Measurements from ENCODE around the gene FBLIM1.
A peak's percentile ranks its signal among the peaks of the same experiment; 100 is the strongest.

FBLIM1 gene, protein sequence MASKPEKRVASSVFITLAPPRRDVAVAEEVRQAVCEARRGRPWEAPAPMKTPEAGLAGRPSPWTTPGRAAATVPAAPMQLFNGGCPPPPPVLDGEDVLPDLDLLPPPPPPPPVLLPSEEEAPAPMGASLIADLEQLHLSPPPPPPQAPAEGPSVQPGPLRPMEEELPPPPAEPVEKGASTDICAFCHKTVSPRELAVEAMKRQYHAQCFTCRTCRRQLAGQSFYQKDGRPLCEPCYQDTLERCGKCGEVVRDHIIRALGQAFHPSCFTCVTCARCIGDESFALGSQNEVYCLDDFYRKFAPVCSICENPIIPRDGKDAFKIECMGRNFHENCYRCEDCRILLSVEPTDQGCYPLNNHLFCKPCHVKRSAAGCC

GRCh38 chr1:15758343-15758931 is at the start of gene FBLIM1:
Gene FBLIM1 (plus strand): TSS chr1:15758795. CDS start chr1:15764984, 6,189 bp downstream.
- DNase-seq (ENCODE audit: low read depth, low spot score) = no peak

DNA sequence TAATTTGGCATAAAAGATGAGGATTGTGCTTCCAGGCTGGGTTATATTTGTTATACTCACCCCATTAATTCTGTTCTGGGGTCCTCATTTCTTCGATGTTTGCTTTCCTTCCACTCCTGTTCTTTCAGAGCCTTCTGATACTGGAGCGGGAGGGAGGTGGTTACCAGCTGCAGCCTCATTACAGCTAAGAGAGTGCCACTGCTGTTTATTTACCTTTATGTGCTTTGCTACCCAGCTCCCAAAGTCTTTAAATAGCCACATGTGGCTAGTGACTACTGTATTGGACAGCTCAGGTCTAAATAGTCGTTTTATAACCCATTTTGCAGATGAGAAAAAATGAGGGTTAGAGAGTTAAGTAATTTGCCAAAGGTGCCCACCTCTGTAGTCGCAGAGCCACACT is 49.4 kb upstream of the FBLIM1 start:
- H3K27ac ChIP-seq = no peak overlapping the region
- DNase-seq (ENCODE audit: low read depth, low spot score) = no peak

More at GRCh38 chr1:15758343-15758931, at the start of gene FBLIM1:
- peak within 1 kb of the TSS; percentile 96 for H3K27ac ChIP-seq

- DNase-seq (ENCODE audit: low read depth, low spot score) = no peak
These were observed 46.4 kb upstream of the FBLIM1 start for GRCh38 chr1:15712168-15712567.

DNA sequence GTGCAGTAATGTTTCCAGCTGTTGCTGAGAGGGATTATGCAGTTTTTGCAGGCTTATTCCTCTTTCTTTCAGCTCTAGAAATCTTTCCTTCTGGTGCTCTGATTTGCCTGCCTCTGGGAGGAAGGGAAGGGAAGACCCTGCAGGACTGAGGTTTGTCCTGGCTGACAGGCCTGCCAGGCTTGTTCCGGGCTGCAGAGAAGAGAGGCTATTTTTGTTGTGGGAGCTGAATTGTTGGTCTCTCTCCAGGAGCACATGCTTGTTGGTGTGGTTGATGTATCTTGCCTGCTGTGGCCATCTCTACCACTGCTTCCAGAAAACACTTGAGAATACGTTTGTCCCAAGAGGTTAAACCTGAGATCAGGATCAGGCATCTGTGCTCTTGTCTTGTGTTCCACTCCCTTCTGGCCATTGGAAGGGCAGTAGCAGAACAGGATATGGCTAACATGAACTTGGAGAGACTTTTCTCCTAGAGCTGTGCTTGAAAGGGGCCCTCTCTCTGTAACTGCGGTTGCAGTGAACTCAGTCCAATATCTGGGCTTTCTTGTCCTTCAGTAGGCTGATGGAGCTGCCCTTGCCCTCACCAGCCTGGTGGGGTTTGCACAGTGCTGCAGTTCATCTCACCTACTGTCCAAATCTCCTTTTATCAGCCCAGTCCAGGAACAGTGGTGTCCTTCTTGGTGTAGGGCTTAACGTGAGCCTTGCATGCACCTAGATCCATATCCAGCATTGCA is 44.0 kb upstream of the FBLIM1 start:
- no peak overlapping the region for H3K27ac ChIP-seq
- no peak for DNase-seq (ENCODE audit: low read depth, low spot score)

More at GRCh38 chr1:15712168-15712567, 46.4 kb upstream of the FBLIM1 start:
- H3K27ac ChIP-seq = no peak overlapping the region

GRCh38 chr1:15717418-15718125 is 41.0 kb upstream of the FBLIM1 start:
- no peak for DNase-seq (ENCODE audit: low read depth, low spot score)
- H3K27ac ChIP-seq = no peak overlapping the region

DNA sequence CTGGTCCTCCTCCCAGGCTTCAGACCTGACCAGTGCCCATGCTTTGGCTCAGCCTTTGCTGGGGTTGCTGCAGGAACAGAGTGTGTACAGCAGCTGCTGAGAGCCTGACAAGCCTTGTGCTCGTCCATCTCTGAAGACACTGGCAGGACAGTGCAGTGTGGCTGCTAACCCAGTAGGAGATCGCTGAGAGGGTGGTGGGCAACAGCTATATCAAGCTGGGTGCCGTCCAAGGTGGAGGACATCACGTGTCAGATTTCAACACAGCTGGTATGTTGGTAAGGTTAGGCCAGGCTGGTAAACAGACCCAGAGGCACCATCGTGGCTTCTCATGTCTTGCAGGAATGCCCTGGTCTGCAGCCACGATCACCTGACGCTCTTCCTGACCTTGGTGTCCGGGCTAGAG is 40.4 kb upstream of the FBLIM1 start:
- H3K27ac ChIP-seq = no peak overlapping the region

GRCh38 chr1:15719381-15720120 is 39.0 kb upstream of the FBLIM1 start:
- no peak for DNase-seq (ENCODE audit: low read depth, low spot score)
- H3K27ac ChIP-seq = no peak overlapping the region

More for the DNA sequence above, 40.4 kb upstream of the FBLIM1 start:
- DNase-seq (ENCODE audit: low read depth, low spot score) = no peak

DNA sequence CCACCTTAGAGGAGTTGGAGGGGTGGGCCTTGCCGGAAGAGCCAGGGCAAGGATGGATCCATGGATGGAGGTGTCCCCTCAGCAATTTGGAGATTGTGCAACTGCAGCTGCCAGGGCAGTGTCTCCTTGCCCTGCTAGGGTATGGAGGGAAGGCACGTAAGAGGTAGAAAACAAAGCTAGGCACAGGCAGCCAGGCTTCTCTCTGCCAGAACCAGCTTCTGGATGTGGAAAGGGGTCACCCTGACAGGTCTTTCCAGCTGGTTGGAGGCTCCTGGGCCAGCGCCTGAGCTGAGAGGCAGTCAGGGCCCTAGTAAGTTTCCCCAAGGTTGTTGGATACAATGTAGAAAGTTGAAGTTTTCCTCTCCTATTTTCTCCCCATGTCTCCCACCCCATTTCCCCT is 37.7 kb upstream of the FBLIM1 start:
- DNase-seq (ENCODE audit: low read depth, low spot score) = no peak
- no peak overlapping the region for H3K27ac ChIP-seq

DNA sequence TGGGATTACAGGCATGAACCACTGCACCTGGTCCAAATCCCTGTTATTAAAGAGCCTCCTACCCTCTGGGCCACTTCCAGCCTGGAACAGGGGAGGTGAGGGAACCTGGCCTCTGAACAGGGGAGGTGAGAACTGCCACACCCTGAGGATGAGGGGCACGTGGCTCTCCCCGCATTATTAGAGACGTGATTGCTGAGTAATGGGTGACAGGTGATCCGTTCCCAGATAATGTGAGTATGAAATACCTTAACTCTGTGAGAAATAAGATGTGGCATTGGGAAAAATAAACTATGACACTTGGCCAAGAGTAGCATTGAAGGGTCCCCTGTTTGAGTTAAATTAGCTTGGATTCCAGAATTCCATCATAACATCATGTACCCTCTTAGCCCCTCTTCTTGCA is 36.2 kb upstream of the FBLIM1 start:
- H3K27ac ChIP-seq = no peak overlapping the region

GRCh38 chr1:15722836-15723532 is 35.6 kb upstream of the FBLIM1 start:
- DNase-seq (ENCODE audit: low read depth, low spot score) = no peak
- H3K27ac ChIP-seq = no peak overlapping the region

More for the DNA sequence above, 36.2 kb upstream of the FBLIM1 start:
- no peak for DNase-seq (ENCODE audit: low read depth, low spot score)

GRCh38 chr1:15723631-15724246 is 34.9 kb upstream of the FBLIM1 start:
- H3K27ac ChIP-seq = no peak overlapping the region
- no peak for DNase-seq (ENCODE audit: low read depth, low spot score)

DNA sequence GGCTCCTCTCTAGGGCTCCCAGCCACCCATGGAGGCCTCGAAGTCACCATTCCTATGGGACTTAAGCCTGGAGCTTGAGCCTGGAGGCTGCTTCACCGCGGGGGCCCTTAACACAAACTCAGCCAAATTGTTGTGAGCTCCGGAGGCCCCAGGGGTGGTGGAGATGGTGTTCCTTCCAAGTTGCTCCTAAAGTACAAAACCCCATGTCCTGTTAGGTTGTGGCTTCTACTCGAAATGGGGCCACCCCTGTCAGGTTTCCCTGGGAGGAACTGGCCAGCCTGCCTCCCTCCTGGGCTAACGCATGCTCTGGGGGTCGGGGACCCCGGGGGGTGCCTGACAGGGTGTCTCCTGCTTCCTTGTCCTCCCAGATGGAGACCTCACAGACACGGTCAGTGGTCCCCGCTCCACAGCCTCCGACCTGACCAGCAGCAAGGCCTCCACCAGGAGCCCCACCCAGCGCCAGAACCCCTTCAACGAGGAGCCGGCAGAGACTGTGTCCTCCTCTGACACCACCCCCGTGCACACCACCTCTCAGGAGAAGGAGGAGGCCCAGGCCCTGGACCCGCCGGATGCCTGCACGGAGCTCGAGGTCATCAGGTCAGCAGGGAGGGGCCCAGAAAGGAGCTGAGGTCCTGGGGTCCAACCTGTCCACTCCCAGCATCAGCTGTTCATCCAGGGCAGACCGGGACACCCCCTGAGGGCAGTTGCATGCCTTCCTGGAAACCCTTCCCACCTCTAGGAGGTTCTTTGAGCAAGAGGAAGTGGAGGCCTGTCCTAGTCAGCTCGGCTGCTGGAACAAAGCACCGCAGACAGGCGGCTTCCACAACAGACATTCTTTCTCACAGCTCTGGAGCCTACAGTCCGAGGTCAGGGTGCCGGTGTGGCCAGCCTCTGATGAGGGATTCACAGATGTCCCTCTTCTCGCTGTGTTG is 33.4 kb upstream of the FBLIM1 start:
- no peak for DNase-seq (ENCODE audit: low read depth, low spot score)

GRCh38 chr1:15726508-15726907 is 32.1 kb upstream of the FBLIM1 start:
- H3K27ac ChIP-seq = no peak overlapping the region
- DNase-seq (ENCODE audit: low read depth, low spot score) = no peak

More for the DNA sequence above, 33.4 kb upstream of the FBLIM1 start:
- no peak overlapping the region for H3K27ac ChIP-seq

- DNase-seq (ENCODE audit: low read depth, low spot score) = no peak
- H3K27ac ChIP-seq = no peak overlapping the region
These were observed 31.6 kb upstream of the FBLIM1 start for GRCh38 chr1:15727021-15727420.

DNA sequence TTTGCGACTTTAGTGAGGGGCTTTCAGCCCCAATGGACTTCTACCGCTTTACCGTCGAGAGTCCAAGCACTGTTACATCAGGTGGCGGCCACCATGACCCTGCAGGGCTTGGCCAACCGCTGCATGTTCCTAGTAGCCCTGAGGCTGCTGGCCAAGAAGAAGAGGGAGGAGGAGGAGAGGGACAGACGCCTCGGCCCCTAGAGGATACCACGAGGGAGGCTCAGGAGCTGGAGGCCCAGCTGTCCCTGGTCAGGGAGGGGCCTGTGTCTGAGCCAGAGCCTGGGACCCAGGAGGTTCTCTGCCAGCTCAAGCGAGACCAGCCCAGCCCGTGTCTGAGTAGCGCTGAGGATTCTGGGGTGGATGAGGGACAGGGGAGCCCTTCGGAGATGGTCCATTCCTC is 31.2 kb upstream of the FBLIM1 start:
- no peak overlapping the region for H3K27ac ChIP-seq
- DNase-seq (ENCODE audit: low read depth, low spot score) = no peak

GRCh38 chr1:15727866-15728534 is 30.6 kb upstream of the FBLIM1 start:
- no peak for DNase-seq (ENCODE audit: low read depth, low spot score)
- H3K27ac ChIP-seq = no peak overlapping the region
